Esophagus squamous epithelium (tissue), 4 donors: Measurements from ENCODE around the gene ZNF469.

Source experiments
- CTCF ChIP-seq, 6 experiments: fragments of 450-650 bp in 4 of 6; fragments of 200-600 bp in 2 of 6; sonication (generic) in 2 of 6; IDR thresholded peaks; one replicate each; pipeline ENCODE4 v1.5.1; 2016 to 2019; ENCODE audit warnings: antibody characterized with exemption in 6 of 6, mild to moderate bottlenecking in 4 of 6, moderate library complexity in 4 of 6
- POLR2A ChIP-seq, 4 donors: fragments of 450-650 bp; IDR thresholded peaks; one replicate each; pipeline ENCODE4 v1.6.1; 2017; ENCODE audit warnings: antibody characterized with exemption in 4 of 4, mild to moderate bottlenecking in 4 of 4, moderate library complexity in 3 of 4

- TF ChIP-seq CTCF (IDR thresholded peaks at IDR 0.05) = no peak
- TF ChIP-seq POLR2A (IDR thresholded peaks at IDR 0.05) = no peak
Observed at GRCh38 chr16:88431651-88432050, 48.9 kb downstream of the ZNF469 start.
